Measurements from ENCODE around the gene PLA2G2D. TPM values are rescaled to one million over a fixed set of nuclear protein-coding genes. Genes with fewer than 3 reads are reported as not detected.

The PLA2G2D gene
- total and polyA plus RNA-seq, 2 of the 13 experiments (the other 11 are each of a cell fraction or from before 2014, with no cell fraction given), result not detected

- H2AFZ ChIP-seq (ENCODE audit: low read length), result no peak overlapping the region
- no peaks in the 10 kb centered on the region for H3K36me3 ChIP-seq (replicated peaks in 1 of 2; ENCODE audit: control insufficient read depth in 1 of 2, insufficient read depth in 2 of 2, low read length in 2 of 2)
- TF ChIP-seq BRF2 (CRISPR knock-in tag; IDR thresholded peaks at IDR 0.05) (no peak), CTCF (CRISPR knock-in tag; IDR thresholded peaks at IDR 0.05) (peak; percentile 11; the same call in 1 of the 2 replicates), ATAD3A (CRISPR knock-in tag; IDR thresholded peaks at IDR 0.05) (no peak), ZBTB40 (IDR thresholded peaks at IDR 0.05) (no peak), ZBTB40 (CRISPR knock-in tag; IDR thresholded peaks at IDR 0.05) (no peak)
- H3K4me1 ChIP-seq (ENCODE audit: insufficient read depth, low read length), result no peaks in the 10 kb centered on the region
- peaks cover 1 to 16% of the 10 kb centered on the region in 2 experiments; a peak in 2 of 5 replicates for H3K27me3 ChIP-seq (ENCODE audit: control insufficient read depth in 1 of 2, insufficient read depth in 2 of 2, low read length in 2 of 2)
- no peak overlapping the region for H3K4me2 ChIP-seq (ENCODE audit: low read depth, low read length)
- no peak for FAIRE-seq
- CTCF ChIA-PET (ENCODE audit: low intra/inter-chr PET ratio, low total read pairs), result no interaction called here
- POLR2A ChIA-PET, result no interaction called here
- no peak overlapping the region for H3K27ac ChIP-seq (ENCODE audit: extremely low read length, insufficient read depth, low read length)
- in situ Hi-C loops (cut with HindIII; ENCODE audit: extremely low pct_ligation_motif_present, low pct_unique_long_range_greater_than_20kb), result no loop called here
- H3K9ac ChIP-seq (ENCODE audit: insufficient read depth, low read depth, low read length), result no peak overlapping the region
- H3K4me3 ChIP-seq (replicated peaks in 1 of 3; ENCODE audit: insufficient read depth in 1 of 3, low read depth in 2 of 3, low read length in 3 of 3), result no peak overlapping the region
- no peak for ATAC-seq
- DNase-seq (ENCODE audit: low spot score), result no peak
- no TSS peak for BruUV-seq (replicated peaks)
- H4K20me1 ChIP-seq (ENCODE audit: insufficient read depth, low read length), result no peaks in the 10 kb centered on the region
- intact Hi-C loops (cut with micrococcal nuclease; ENCODE audit: unreplicated experiment), result no loop called here
- H3K79me2 ChIP-seq (ENCODE audit: insufficient read depth, low read length), result no peaks in the 10 kb centered on the region
- WGBS (ENCODE audit: low lambda C conversion rate), result 66% methylated on average over 2 of the region's 4 CpGs
- H3K9me3 ChIP-seq (ENCODE audit: low read length), result no peaks in the 10 kb centered on the region
Observed at GRCh38 chr1:20115479-20115878, 3.9 kb downstream of the PLA2G2D start.
